HEK293 (cell line): ENCODE data around the gene ADCY3.

ENCODE experiments used
- CTCF ChIA-PET: fragments of 350-600 bp; formaldehyde crosslinking; extraction: SDS; loops from one replicate; lab custom pipeline; 2021; ENCODE audit warnings: antibody characterized with exemption; lab: Yijun Ruan, JAX
- POLR2A ChIA-PET: fragments of 300-600 bp; formaldehyde crosslinking; extraction: SDS; loops from one replicate; lab custom pipeline; 2020; ENCODE audit warnings: antibody characterized with exemption, inconsistent platforms; lab: Yijun Ruan, JAX
- H3K27ac ChIP-seq: fragments of 200-500 bp; sonication (Bioruptor generic); 2 replicates; pipeline ENCODE4 v1.5.1; 2014; ENCODE audit warnings: low read depth, low read length, control low read depth, inconsistent platforms; ENCODE audit errors: extremely low read depth
- H3K36me3 ChIP-seq, 2 experiments: fragments of 200-500 bp in 1 of 2; sonication (Bioruptor generic) in 1 of 2; 1 replicate in 1 of 2; 2 replicates in 1 of 2; pipeline ENCODE4 v1.5.1; 2014 to 2017; ENCODE audit warnings: inconsistent platforms in 2 of 2, low read length in 2 of 2; ENCODE audit not compliant: control insufficient read depth in 2 of 2, insufficient read depth in 1 of 2
- H3K4me1 ChIP-seq: fragments of 200-500 bp; sonication (Bioruptor generic); 2 replicates; pipeline ENCODE4 v1.5.1; 2014; ENCODE audit warnings: mild to moderate bottlenecking, low read length, inconsistent platforms; ENCODE audit not compliant: control insufficient read depth, insufficient read depth
- H3K4me3 ChIP-seq: 2 replicates; pipeline ENCODE4 v1.5.1; 2011; ENCODE audit warnings: low read depth, mild to moderate bottlenecking, control low read depth, low read length, moderate library complexity
- H3K9me3 ChIP-seq: fragments of 200-500 bp; sonication (Bioruptor generic); 2 replicates; pipeline ENCODE4 v1.5.1; 2014; ENCODE audit warnings: low read depth, low read length, inconsistent platforms; ENCODE audit not compliant: control insufficient read depth, insufficient read depth
- BCL6B ChIP-seq: fragments of 450-650 bp; formaldehyde crosslinking; IDR thresholded peaks from 2 replicates; pipeline ENCODE4 v1.5.1; 2017; ENCODE audit warnings: missing biosample characterization, missing genetic modification characterization
- MEIS1 ChIP-seq: sonication (generic); formaldehyde crosslinking; IDR thresholded peaks from 2 replicates; pipeline ENCODE4 v1.8.1; 2022; ENCODE audit warnings: missing genetic modification reagents, mild to moderate bottlenecking, borderline replicate concordance
- SALL2 ChIP-seq: fragments of 450-650 bp; formaldehyde crosslinking; IDR thresholded peaks from 2 replicates; pipeline ENCODE4 v1.5.0; 2017; ENCODE audit warnings: missing biosample characterization, mild to moderate bottlenecking, missing genetic modification characterization, borderline replicate concordance
- ZBTB20 ChIP-seq: fragments of 450-650 bp; formaldehyde crosslinking; IDR thresholded peaks from 2 replicates; pipeline ENCODE4 v1.5.1; 2016; ENCODE audit warnings: missing biosample characterization, missing genetic modification characterization
- ZFP3 ChIP-seq: fragments of 450-650 bp; formaldehyde crosslinking; IDR thresholded peaks from 2 replicates; pipeline ENCODE4 v1.5.1; 2016; ENCODE audit warnings: low read depth, missing biosample characterization, missing genetic modification characterization
- ZNF140 ChIP-seq: fragments of 450-650 bp; formaldehyde crosslinking; IDR thresholded peaks from 2 replicates; pipeline ENCODE4 v1.5.1; 2016; ENCODE audit warnings: missing biosample characterization, missing genetic modification characterization
- ZNF223 ChIP-seq: fragments of 450-650 bp; formaldehyde crosslinking; IDR thresholded peaks from 2 replicates; pipeline ENCODE4 v1.5.1; 2016; ENCODE audit warnings: missing biosample characterization, missing genetic modification characterization
- ZNF24 ChIP-seq: fragments of 450-650 bp; formaldehyde crosslinking; IDR thresholded peaks from 2 replicates; pipeline ENCODE4 v1.5.1; 2016; ENCODE audit warnings: missing biosample characterization, missing genetic modification characterization
- ZNF335 ChIP-seq: fragments of 450-650 bp; formaldehyde crosslinking; conservative IDR thresholded peaks from 2 replicates; pipeline ENCODE4 v1.5.1; 2016; ENCODE audit warnings: missing biosample characterization, missing genetic modification characterization
- ZNF350 ChIP-seq: fragments of 450-650 bp; formaldehyde crosslinking; IDR thresholded peaks from 2 replicates; pipeline ENCODE4 v1.5.0; 2017; ENCODE audit warnings: missing biosample characterization, mild to moderate bottlenecking, missing genetic modification characterization
- ZNF366 ChIP-seq: fragments of 450-650 bp; formaldehyde crosslinking; conservative IDR thresholded peaks from 2 replicates; pipeline ENCODE4 v1.5.1; 2016; ENCODE audit warnings: missing biosample characterization, missing genetic modification characterization
- ZNF623 ChIP-seq: fragments of 450-650 bp; formaldehyde crosslinking; IDR thresholded peaks from 2 replicates; pipeline ENCODE4 v1.5.1; 2016; ENCODE audit warnings: missing biosample characterization, missing genetic modification characterization
- ZNF626 ChIP-seq: fragments of 450-650 bp; sonication (Bioruptor Pico); formaldehyde crosslinking; IDR thresholded peaks from 2 replicates; pipeline ENCODE4 v1.5.1; 2018; ENCODE audit warnings: missing biosample characterization, missing genetic modification characterization, inconsistent platforms
- ZNF645 ChIP-seq: fragments of 450-650 bp; formaldehyde crosslinking; IDR thresholded peaks from 2 replicates; pipeline ENCODE4; 2016; ENCODE audit warnings: missing biosample characterization, missing genetic modification characterization
- ZNF692 ChIP-seq: fragments of 450-650 bp; formaldehyde crosslinking; IDR thresholded peaks from 2 replicates; pipeline ENCODE4 v1.5.1; 2016; ENCODE audit warnings: missing biosample characterization, missing genetic modification characterization
- ZSCAN18 ChIP-seq: fragments of 450-650 bp; formaldehyde crosslinking; IDR thresholded peaks from 2 replicates; pipeline ENCODE4 v1.5.1; 2016; ENCODE audit warnings: missing biosample characterization, missing genetic modification characterization
- ZSCAN23 ChIP-seq: fragments of 450-650 bp; formaldehyde crosslinking; IDR thresholded peaks from 2 replicates; pipeline ENCODE4 v1.5.1; 2016; ENCODE audit warnings: missing biosample characterization, missing genetic modification characterization
- ZXDB ChIP-seq: fragments of 450-650 bp; formaldehyde crosslinking; IDR thresholded peaks from 2 replicates; pipeline ENCODE4 v1.5.1; 2016; ENCODE audit warnings: missing biosample characterization, missing genetic modification characterization

ADCY3 gene

GRCh38 chr2:24863641-24864040 is 56.4 kb downstream of the ADCY3 start (continued):
- TF ChIP-seq ZNF24 (tag by site-specific recombination): no peak
- TF ChIP-seq ZNF350 (tag by site-specific recombination): no peak
- no peak for TF ChIP-seq ZNF645

- no peak overlapping the region for H3K27ac ChIP-seq
- POLR2A ChIA-PET: no interaction called here
- H3K4me1 ChIP-seq: no peaks in the 10 kb centered on the region
- peaks cover 0 to 21% of the 10 kb centered on the region in 2 experiments; a peak in 2 of 3 replicates for H3K36me3 ChIP-seq
- no peaks in the 10 kb centered on the region for H3K9me3 ChIP-seq
- TF ChIP-seq BCL6B (tag by site-specific recombination) (no peak), ZSCAN18 (no peak), ZNF623 (tag by site-specific recombination) (no peak), ZXDB (tag by site-specific recombination) (no peak)
- CTCF ChIA-PET: no interaction called here
- H3K4me3 ChIP-seq: no peak overlapping the region
Observed at GRCh38 chr2:24861500-24861899, 58.5 kb downstream of the ADCY3 start.

GRCh38 chr2:24860631-24861030 is 59.4 kb downstream of the ADCY3 start:
- Histone ChIP-seq H3K4me3 (no peak overlapping the region), H3K27ac (no peak overlapping the region), H3K36me3 (peaks cover 0 to 17% of the 10 kb centered on the region in 2 experiments; a peak in 2 of 3 replicates), H3K4me1 (no peaks in the 10 kb centered on the region; the same call in 1 of the 2 replicates), H3K9me3 (no peaks in the 10 kb centered on the region)
- TF ChIP-seq MEIS1 (CRISPR knock-in tag) (no peak), ZFP3 (tag by site-specific recombination) (no peak), ZNF366 (no peak), ZNF626 (tag by site-specific recombination) (no peak), ZNF223 (tag by site-specific recombination) (no peak), ZNF692 (no peak), ZBTB20 (no peak), SALL2 (no peak), ZNF140 (tag by site-specific recombination) (no peak), ZSCAN23 (no peak), ZNF335 (tag by site-specific recombination) (no peak)
- ChIA-PET POLR2A (no interaction called here), CTCF (no interaction called here)
